GM18873 (cell line): ENCODE results near the gene GTPBP6.
A peak's percentile ranks its signal among the peaks of the same experiment; 100 is the strongest.
"Not testable (repeated sequence)": the region's sequence is repeated elsewhere in the genome, so short reads cannot be mapped to it uniquely, and the experiment has no call there.

Source experiments
- ATAC-seq: cut with Tn5 transposase; IDR thresholded peaks from one replicate; pipeline ENCODE4 v1.9.1; 2021; ENCODE audit warnings: mild to moderate bottlenecking, moderate library complexity, moderate number of reproducible peaks; ENCODE audit not compliant: unreplicated experiment, low FRiP score

The GTPBP6 gene

DNA sequence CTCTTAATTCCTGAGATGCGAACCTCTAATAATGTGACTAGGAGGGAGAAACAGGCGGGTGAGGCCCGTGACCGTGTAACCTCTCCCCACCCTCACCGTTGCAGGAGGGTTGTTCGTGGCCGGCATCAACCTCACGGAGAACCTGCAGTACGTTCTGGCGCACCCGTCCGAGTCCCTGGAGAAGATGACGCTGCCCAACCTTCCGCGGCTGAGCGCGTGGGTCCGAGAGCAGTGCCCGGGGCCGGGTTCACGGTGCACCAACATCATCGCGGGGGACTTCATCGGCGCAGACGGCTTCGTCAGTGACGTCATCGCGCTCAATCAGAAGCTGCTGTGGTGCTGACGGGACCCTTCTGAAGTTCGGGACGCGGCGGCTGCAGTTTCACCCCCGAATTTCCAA, 19.6 kb downstream of the GTPBP6 start:
- no peak for ATAC-seq

GRCh38 chrX:295136-295535, 23.5 kb downstream of the GTPBP6 start:
- no peak for ATAC-seq

DNA sequence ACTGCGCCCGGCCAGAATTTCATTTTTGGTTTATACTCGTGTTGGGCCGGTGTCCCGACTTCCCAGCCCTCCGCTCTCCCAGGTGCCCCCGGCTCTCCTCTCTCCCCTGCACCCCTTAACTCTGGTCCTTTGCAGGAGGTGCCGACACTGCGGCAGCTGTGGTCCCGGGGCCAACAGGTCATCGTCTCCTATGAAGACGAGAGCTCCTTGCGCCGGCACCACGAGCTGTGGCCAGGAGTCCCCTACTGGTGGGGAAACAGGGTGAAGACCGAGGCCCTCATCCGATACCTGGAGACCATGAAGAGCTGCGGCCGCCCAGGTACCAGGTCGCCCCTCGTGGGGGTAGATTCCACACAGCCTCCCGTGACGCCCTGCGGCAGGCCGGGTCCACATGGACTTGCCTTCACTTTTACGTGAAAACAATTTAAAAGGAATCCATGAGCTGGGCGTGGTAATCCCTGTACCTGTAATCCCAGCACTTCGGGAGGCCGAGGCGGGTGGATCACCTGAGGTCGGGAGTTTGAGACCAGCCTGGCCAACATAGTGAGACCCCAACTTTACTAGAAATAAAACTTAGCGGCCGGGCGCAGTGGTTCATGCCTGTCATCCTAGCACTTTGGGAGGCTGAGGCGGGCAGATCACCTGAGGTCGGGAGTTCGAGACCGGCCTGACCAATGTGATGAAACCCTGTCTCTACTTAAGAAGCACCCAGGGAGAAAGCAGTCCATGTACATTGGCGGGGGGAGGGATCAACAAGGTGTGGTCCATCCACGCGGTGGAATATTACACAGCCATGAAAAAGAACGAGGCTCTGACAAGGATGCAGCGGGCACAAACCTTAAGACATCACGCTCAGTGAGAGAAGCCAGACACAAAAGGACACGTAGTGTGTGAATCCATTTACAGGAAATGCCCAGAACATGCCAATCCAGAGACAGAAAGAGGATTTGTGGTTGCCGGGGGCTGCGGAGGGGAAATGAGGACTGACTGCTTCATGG, 25.4 kb downstream of the GTPBP6 start:
- ATAC-seq, result no peak

DNA sequence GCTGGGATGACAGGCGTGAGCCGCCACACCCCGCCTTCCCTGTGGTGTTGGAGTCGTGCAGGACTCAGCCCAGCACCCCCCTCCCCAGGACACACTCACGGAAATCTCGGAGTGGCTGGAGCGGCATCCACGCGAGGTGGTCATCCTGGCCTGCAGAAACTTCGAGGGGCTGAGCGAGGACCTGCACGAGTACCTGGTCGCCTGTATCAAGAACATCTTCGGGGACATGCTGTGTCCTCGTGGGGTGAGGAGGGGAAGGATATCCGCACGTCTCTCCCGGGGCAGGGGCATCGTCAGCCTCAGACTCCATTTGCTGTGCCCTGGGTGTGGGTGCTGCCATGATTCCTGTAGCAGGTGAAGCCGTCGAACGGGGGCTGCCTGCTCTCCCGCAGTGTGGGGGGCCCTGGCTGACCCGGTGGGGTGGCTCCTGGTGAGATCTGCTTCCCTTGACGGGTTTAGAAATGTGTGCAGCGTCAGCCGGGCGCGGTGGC, 27.1 kb downstream of the GTPBP6 start:
- no peak for ATAC-seq

GRCh38 chrX:290476-291166, 28.0 kb downstream of the GTPBP6 start:
- ATAC-seq, result no peak

- no peak for ATAC-seq
These were observed 30.0 kb downstream of the GTPBP6 start for GRCh38 chrX:288561-288991.

DNA sequence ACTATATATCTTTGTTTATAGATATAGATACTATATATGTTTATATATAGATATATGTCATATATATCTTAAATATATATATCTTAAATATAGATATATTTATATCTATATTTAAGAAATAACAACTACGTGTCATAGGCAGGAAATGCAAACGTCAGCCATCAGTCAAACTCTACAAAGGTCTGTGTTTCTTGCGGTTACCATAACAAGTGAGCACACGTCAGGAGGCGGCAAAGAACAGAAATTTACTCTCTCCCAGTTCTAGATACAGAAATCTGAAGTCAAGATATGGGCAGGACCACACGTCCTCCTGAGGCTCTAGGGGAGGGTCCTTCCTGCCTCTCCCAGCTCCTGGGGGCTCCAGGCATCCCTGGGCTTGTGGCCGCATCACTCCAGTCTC, 30.9 kb downstream of the GTPBP6 start:
- ATAC-seq, result no peak

- no peak for ATAC-seq
These were observed 33.4 kb downstream of the GTPBP6 start for GRCh38 chrX:285076-285677.

DNA sequence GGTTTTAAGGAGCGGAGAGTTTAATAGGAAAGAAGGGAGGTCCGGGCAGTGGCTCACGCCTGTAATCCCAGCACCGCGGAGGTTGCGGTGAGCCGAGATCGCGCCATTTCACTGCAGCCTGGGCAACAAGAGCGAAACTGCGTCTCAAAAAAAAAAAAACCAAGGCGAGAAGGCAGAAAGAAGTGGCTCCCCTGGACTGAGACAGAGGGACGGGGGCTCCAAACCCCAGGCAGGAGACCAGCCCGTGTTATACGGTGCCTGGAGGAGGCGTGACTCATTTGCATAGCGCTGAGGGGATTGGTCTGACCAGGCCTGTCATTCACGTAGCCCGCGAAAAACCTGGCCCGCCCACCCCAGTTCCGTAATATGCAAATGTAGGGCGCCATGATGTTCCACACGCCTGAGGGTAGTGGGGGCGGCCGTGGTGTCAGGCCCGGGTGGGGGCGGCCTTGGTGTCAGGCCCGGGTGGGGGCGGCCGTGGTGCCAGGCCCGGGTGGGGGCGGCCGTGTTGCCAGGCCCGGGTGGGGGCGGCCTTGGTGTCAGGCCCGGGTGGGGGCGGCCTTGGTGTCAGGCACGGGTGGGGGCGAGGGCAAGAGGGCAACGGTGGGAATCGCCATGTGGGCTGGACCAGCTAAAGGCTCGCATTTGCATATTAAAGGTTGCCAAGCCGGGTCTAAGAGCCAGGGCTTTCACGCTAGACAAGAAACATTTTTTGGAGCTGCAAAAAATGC, 35.3 kb downstream of the GTPBP6 start:
- ATAC-seq, result peak; percentile 98

DNA sequence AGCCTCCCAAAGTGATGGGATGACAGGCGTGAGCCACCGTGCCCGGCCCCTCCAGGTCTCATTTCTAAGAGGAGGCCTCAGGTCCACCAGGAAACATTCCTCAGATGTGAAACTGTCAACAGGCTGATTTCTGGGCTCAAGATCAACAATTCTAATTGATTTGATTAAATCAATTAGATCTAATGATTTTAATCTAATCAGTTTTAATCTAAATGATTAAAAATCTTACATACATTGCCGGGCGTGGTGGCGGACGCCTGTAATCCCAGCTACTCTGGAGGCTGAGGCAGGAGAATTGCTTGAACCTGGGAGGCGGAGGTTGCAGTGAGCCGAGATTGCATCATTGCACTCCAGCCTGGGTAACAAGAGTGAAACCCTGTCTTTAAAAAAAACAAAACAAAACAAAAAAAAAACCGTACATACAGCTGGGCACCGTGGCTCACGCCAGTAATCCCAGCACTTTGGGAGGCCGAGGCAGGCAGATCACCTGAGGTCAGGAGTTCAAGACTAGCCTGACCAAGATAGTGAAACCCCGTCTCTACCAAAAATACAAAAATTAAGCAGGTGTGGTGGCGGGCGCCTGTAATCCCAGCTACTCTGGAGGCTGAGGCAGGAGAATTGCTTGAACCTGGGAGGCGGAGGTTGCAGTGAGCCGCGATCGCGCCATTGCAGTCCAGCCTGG, 36.5 kb downstream of the GTPBP6 start:
- not testable (repeated sequence) for ATAC-seq

DNA sequence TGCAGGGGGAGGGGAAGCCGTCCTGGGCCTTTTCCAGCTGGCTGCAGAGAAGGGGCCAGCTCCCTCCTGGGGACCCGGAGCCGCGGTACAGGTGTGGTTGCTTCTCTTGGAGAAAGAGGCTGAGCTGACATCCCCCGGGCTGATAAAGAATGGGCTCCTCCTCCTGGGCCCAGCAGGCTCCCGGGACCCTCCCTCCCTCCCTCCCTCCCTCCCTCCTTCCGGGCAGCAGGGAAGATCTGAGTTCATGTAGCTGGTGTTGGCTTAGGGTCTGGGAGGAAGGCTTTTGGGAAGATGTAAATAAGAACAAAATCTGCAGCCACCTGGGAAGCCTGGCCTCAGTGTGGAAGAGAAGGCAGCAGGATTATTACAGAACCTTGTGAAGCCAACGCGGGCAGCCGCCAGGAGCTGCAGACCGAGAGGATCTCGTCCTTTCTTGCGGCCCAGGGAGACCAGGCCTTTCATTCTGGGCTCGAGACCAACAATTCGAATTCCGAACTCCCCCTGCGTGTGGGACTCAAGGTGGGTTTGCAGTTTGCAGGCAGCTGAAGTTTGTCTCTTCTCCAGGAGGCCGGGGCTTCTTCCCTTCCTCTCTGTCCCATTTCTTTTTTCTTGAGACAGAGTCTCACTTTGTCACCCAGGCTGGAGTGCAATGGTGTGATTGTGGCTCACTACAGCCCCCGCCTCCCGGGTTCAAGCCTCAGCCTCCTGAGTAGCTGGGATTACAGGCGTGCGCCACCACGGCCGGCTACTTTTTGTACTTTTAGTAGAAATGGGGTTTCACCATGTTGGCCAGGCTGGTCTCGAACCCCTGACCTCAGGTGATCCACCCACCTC, 37.2 kb downstream of the GTPBP6 start, which contains the start of gene PLCXD1:
PLCXD1 (plus strand) TSS at position 216 of the 834 bp plus-strand sequence. CDS start 2,807 bp downstream, outside the sequence.
- ATAC-seq, result no peak

GRCh38 chrX:280722-281121, 37.9 kb downstream of the GTPBP6 start:
- not testable (repeated sequence) for ATAC-seq

DNA sequence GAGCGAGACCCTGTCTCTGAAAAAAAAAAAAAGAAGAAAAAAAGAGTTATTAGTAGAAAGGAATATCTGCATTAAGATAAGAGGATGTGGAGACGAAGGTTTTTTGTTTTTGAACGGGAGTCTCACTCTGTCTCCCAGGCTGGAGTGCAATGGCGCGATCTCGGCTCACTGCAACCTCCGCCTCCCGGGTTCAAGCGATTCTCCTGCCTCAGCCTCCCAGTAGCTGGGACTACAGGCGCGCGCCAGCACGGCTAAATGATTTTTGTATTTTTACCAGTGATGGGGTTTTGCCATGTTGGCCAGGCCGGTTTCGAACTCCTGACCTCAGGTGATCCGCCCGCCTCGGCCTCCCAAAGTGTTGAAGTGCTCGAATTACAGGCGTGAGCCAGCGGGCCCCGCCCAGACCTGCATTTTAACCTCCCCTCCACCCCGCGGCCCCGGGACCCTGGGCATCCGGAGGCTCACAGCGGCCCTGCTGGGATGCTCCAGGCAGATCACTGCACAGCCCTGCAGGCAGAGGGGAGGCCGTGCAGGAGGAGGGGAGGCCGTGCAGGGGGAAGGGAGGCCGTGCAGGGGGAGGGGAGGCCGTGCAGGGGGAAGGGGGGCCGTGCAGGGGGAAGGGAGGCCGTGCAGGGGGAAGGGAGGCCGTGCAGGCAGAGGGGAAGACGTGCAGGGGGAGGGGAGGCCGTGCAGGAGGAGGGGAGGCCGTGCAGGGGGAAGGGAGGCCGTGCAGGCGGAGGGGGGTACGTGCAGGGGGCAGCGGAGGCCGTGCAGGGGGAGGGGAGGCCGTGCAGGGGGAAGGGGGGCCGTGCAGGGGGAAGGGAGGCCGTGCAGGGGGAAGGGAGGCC, 38.6 kb downstream of the GTPBP6 start:
- not testable (repeated sequence) for ATAC-seq

- ATAC-seq, result no peak
These were observed 41.9 kb downstream of the GTPBP6 start for GRCh38 chrX:276581-277201.

DNA sequence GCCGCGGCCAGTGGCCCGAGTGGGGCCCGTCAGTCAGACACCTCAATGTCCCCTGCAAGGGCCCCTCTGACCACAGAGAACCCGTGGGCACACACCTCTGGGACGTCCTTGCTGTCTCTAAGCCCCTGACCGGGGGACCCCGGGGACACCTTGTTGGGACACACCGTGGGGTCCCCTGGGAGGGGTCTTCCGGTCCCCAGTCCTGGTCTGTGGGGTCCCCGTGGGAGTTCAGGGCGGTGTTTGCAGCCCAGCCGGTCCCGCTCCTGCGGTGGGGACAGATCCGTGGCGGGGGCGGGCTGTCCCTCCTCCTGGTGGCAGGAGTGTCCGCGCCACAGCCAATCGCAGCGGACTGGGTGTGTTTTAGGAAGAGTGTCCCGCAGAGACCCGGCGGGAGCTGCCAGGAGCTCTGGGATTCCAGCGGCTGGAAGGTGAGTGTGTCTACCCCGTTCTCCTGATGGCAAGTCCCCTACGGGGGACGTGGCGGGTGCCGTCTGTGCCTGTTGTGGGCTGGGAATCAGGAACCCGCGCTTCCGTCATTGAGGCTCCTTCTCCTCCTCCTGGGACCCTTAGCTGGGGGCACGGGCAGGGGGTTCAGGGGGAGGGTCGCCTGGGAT, 42.5 kb downstream of the GTPBP6 start:
- ATAC-seq, result no peak

DNA sequence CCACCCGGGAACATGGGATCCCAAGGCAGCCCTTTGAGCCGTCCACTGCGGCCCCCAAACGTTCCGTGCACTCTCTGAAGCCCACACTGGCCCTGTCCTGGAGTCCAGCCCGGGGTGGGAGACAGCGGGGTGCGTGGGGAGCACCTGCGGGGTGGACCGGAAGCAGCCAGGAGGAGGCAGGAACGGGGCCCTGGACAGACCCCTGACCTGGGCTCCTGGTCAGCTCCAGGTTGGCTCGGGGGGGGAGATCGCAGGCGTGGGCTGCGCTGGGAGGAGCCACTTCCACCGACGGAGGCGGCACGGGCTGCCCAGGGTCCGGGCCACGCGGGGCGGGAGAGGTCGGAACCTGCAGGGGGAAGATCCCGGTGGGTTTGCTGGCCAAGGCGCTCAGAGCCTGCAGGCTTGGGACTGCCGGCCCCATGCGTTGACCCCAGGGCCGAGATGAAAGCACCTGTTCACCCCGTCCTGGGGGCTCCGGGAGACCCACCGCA, 43.1 kb downstream of the GTPBP6 start:
- ATAC-seq, result no peak
